ENCODE results near the gene FGD4.

FGD4 gene

DNA sequence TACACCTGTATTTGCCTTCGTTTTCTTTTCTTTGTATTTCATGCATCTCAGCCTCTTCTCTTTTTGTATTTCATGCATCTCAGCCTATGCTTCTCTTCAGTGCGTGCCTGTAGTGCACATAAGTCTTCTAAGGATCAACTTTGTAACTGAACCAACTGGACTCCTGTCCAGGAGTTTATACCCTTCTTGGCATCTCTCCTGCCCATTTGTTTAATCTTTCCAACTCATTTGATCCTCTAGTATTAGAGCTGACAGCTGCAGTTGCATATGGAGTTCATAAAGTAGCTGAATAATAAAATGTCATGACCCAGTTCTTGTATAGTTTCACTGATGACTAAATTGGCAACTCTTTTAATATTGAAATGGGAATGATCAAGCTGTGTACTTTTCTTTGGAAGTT is 89.7 kb downstream of the FGD4 start:
- TF ChIP-seq CTCF (IDR thresholded peaks at IDR 0.05; ENCODE audit: control insufficient read depth, insufficient read depth, low read depth, low read length, missing control alignments), result no peak
- no peak for DNase-seq (ENCODE audit: low read depth)
- H3K4me3 ChIP-seq (ENCODE audit: control insufficient read depth, low read depth, low read length), result no peak overlapping the region

GRCh38 chr12:32490801-32491200 is 91.4 kb downstream of the FGD4 start:
- DNase-seq (ENCODE audit: low read depth), result no peak
- TF ChIP-seq CTCF (IDR thresholded peaks at IDR 0.05; ENCODE audit: control insufficient read depth, insufficient read depth, low read depth, low read length, missing control alignments), result no peak
- H3K4me3 ChIP-seq (ENCODE audit: control insufficient read depth, low read depth, low read length), result no peak overlapping the region

- no peak overlapping the region for H3K4me3 ChIP-seq (ENCODE audit: control insufficient read depth, low read depth, low read length)
- DNase-seq (ENCODE audit: low read depth), result no peak
- no peak for TF ChIP-seq CTCF (IDR thresholded peaks at IDR 0.05; ENCODE audit: control insufficient read depth, insufficient read depth, low read depth, low read length, missing control alignments)
Observed at GRCh38 chr12:32493282-32493681, 93.9 kb downstream of the FGD4 start.

DNA sequence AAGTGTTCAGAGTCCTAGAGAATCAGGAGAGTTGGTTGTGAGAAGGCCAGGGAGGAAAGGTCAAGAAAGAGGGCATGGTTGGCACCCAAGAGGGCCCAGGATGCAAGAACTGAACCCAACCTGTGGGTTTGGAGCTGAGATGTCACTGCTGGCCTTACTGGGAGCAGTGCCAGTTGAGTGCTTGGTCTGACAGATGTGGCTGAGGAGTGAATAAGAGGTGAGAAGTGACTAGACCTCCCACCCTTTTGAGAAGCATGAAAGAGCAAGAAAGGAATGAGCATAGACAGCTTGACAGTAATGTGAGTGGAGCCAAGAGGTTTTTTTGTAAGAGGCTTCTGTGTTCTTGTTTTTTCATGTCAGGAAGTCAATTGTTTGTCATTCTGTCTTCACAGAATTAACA is 95.3 kb downstream of the FGD4 start:
- no peak for TF ChIP-seq CTCF (IDR thresholded peaks at IDR 0.05; ENCODE audit: control insufficient read depth, insufficient read depth, low read depth, low read length, missing control alignments)
- H3K4me3 ChIP-seq (ENCODE audit: control insufficient read depth, low read depth, low read length), result no peak overlapping the region
- DNase-seq (ENCODE audit: low read depth), result no peak

GRCh38 chr12:32496946-32497345 is 97.6 kb downstream of the FGD4 start:
- H3K4me3 ChIP-seq (ENCODE audit: control insufficient read depth, low read depth, low read length), result no peak overlapping the region
- no peak for TF ChIP-seq CTCF (IDR thresholded peaks at IDR 0.05; ENCODE audit: control insufficient read depth, insufficient read depth, low read depth, low read length, missing control alignments)
- no peak for DNase-seq (ENCODE audit: low read depth)

GRCh38 chr12:32497864-32498263 is 98.5 kb downstream of the FGD4 start:
- DNase-seq (ENCODE audit: low read depth), result no peak
- H3K4me3 ChIP-seq (ENCODE audit: control insufficient read depth, low read depth, low read length), result no peak overlapping the region
- no peak for TF ChIP-seq CTCF (IDR thresholded peaks at IDR 0.05; ENCODE audit: control insufficient read depth, insufficient read depth, low read depth, low read length, missing control alignments)

DNA sequence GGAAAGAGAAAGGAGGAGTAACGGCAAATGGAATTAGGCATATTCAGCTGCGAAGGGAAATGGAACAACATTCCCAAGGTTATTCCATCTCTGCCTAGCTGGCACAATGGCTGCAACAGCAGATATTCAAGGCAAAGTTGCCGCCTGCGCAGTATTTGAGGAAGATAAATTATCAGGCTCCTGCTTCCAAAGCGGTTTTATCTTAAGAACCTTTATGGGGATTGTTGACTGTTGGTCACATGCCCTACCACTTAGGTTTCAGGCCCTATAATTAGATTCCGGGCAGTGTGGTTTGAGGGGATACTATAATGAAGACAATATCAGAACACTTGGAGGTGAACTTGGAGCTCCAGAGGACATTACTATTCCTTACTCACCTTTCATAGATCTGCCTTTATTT is 99.7 kb downstream of the FGD4 start:
- no peak for TF ChIP-seq CTCF (IDR thresholded peaks at IDR 0.05; ENCODE audit: control insufficient read depth, insufficient read depth, low read depth, low read length, missing control alignments)
- no peak overlapping the region for H3K4me3 ChIP-seq (ENCODE audit: control insufficient read depth, low read depth, low read length)
- DNase-seq (ENCODE audit: low read depth), result no peak

Data from AG09309 (cell line).